ENCODE results near the gene DAGLA.

The DAGLA gene

GRCh38 chr11:61690706-61691379 lies 10.7 kb downstream of the DAGLA start:
- DNase-seq (ENCODE audit: low read depth) = no peak

GRCh38 chr11:61691380-61692156 lies 11.4 kb downstream of the DAGLA start:
- no peak for DNase-seq (ENCODE audit: low read depth)

- DNase-seq (ENCODE audit: low read depth) = no peak
These were observed 13.9 kb downstream of the DAGLA start for GRCh38 chr11:61693922-61694601.

GRCh38 chr11:61694602-61694939 lies 14.4 kb downstream of the DAGLA start:
- no peak for DNase-seq (ENCODE audit: low read depth)

- no peak for DNase-seq (ENCODE audit: low read depth)
These were observed 14.9 kb downstream of the DAGLA start for GRCh38 chr11:61694946-61695706.

GRCh38 chr11:61695917-61696316 lies 15.7 kb downstream of the DAGLA start:
- peak; percentile 83 for DNase-seq (ENCODE audit: low read depth)

- no peak for DNase-seq (ENCODE audit: low read depth)
These were observed 16.4 kb downstream of the DAGLA start for GRCh38 chr11:61696602-61697001.

GRCh38 chr11:61697078-61697502 lies 16.9 kb downstream of the DAGLA start:
- no peak for DNase-seq (ENCODE audit: low read depth)

GRCh38 chr11:61697764-61698163 lies 17.6 kb downstream of the DAGLA start:
- DNase-seq (ENCODE audit: low read depth) = no peak

GRCh38 chr11:61698173-61698948 lies 18.2 kb downstream of the DAGLA start:
- no peak for DNase-seq (ENCODE audit: low read depth)

- no peak for DNase-seq (ENCODE audit: low read depth)
These were observed 19.6 kb downstream of the DAGLA start for GRCh38 chr11:61699737-61700160.

GRCh38 chr11:61700212-61700611 lies 20.0 kb downstream of the DAGLA start:
- no peak for DNase-seq (ENCODE audit: low read depth)

- no peak for DNase-seq (ENCODE audit: low read depth)
These were observed 20.5 kb downstream of the DAGLA start for GRCh38 chr11:61700720-61701119.

- DNase-seq (ENCODE audit: low read depth) = no peak
These were observed 21.2 kb downstream of the DAGLA start for GRCh38 chr11:61701242-61701886.

- DNase-seq (ENCODE audit: low read depth) = no peak
These were observed 22.6 kb downstream of the DAGLA start for GRCh38 chr11:61702701-61703312.

GRCh38 chr11:61704838-61705237 lies 24.6 kb downstream of the DAGLA start:
- no peak for DNase-seq (ENCODE audit: low read depth)

GRCh38 chr11:61706452-61707400 lies 26.5 kb downstream of the DAGLA start:
- no peak for DNase-seq (ENCODE audit: low read depth)

GRCh38 chr11:61707574-61707973 lies 27.4 kb downstream of the DAGLA start:
- no peak for DNase-seq (ENCODE audit: low read depth)

GRCh38 chr11:61709110-61709509 lies 28.9 kb downstream of the DAGLA start:
- no peak for DNase-seq (ENCODE audit: low read depth)

All from activated T-helper 1 cell treated with Interleukin-2 at 50 U/mL for 16 hours (primary cell).